Inflammatory macrophage (primary cell): ENCODE data around the gene BICD2.

ENCODE experiments used
- DNase-seq, 2 donors: peaks; one replicate each; pipeline ENCODE4 v3.0.0-alpha.2; 2020 to 2022

The BICD2 gene

DNA sequence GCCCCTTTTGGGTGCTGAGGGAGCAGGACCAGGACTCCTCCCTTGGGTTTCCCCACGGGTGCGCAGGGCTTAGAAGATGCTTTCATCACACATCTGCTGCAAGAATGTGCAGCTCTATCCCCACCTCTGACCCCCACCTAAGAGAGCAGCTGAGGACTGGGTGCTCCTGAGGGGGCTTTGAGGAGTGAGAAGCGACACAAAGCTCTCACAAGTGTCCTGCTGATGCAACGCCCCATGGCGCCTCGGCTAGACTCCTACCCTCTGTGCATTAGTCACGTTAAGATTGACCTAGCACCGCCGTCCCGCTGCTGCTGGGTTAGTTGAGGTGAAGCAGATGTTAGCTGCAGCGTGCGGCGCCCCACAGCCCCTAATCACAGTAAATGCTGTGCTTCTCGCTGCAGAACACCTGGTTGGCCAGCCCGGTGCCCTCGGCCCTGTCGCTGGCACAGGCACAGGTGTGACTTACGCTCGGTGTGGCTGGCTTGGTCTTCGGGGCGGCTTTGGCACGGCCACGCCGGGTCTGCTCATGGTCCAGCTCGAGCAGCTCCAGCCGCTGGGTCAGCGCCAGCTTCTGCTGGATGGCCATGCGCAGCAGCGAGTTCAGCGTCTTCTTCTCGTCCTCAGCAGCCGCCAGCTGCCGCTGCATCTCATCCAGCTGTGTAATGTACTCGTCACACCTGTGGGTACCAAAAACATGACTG, 49.7 kb downstream of the BICD2 start:
- DNase-seq = no peak

DNA sequence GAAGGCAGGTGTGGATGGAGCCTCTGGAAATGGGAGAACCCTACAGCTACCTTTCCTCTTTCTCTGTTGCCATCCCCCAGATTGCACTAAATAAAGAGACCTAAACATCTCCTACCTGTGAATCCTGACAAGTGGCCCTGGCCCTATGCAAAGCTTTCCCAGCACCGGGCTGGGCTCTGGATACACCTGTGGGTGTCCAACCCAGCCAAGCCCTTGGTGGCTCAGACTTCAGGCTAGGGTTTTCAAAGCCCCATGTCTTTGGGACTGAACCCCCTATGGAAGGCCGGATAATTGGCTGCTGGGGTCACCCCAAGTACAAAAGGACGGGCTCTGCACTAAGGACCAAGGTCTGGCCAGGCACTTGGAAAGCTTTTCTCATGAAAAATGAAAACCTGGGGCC, 50.6 kb downstream of the BICD2 start:
- DNase-seq = no peak

DNA sequence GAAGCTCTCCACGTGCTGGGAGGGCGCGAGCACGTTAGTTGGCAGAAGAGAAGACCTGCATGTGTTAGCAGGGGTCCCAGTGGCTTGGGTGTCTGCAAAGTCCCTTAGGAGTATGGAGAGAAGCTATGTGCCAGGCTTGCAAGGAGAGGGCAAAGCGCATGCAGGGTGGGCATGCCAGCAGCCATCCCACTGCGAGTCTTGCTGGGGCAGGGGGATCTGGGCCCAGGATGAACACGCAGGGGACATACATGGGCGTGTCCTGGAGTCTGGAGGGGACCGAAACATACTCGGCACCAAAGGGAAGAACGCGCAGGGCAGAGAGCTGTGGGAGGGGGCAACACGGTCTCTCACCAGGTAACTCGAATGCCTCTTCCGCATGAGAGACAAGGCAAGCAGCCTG, 51.1 kb downstream of the BICD2 start:
- no peak for DNase-seq

DNA sequence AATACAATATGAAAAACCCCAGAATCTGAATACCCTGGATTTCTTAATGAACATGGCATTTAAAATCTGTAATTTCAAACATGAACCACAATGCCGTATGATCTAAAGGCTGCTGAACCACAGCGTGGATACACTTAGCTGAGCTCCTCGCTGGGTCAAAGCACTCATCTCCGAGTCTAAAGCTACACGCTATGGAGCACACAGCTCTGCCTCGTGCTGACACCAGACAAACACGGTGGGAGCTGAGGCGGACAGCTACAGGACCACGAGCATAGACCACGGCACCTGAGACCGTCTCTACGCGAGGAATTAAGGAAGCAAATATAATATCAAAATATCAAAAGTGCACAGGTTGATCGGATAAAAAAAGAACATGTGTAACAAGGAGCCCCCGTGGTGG, 51.9 kb downstream of the BICD2 start:
- no peak for DNase-seq

DNA sequence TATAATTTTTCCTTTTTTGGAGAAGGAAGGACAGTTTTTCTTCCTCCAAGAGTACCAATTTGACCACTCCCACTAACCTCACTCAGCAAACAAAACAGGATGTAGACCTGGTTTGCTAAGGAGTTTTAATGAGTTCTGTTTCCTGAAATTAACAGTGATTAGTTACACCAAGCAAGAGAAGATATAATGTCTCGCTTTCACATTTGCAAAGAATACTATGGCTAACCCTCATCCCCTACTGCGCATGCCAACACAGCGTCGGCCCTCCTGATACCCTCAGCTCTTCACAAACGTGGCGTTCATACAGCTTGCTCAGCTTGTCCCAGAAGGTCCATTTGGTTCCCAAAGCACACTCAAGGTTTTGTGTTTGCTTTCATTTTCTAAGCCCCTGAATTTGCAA, 52.8 kb downstream of the BICD2 start:
- DNase-seq = no peak

DNA sequence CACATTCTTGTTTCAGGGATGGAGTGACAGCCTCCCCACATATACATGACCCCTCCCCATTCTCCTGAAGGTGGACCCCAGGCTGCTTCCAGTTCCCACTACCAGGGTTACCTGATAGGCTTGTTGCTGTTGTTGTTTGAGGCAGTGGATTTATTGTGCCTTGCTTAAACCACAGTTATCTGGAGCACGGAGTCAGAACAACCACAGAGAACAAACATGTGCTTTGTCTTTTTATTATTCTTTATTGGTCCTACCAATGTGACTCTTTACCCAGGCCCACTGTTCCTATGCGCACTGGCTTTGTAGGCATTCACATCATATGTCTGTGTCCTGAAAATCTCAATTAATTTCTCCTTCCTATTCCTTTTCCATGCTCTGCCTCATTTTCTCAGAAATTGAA, 53.5 kb downstream of the BICD2 start:
- DNase-seq = no peak

DNA sequence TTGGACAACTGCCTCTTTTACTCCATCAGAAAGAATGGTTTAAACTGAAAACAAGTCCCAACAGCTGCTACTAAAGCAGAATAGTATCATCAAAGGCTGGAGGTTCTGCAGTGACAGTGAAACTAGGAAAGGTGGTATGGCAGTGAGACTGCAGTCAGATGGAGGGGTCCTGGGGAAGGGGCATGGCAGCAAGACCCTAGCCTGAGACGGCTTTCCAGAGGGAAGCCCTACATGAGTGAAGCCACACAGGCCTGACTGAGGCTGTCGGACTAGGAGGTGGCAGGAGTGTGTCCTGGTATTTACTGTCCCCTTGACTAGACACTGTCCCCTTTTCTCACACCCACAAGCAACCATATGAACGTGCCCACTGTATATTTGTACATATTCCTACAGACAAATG, 54.3 kb downstream of the BICD2 start:
- no peak for DNase-seq

DNA sequence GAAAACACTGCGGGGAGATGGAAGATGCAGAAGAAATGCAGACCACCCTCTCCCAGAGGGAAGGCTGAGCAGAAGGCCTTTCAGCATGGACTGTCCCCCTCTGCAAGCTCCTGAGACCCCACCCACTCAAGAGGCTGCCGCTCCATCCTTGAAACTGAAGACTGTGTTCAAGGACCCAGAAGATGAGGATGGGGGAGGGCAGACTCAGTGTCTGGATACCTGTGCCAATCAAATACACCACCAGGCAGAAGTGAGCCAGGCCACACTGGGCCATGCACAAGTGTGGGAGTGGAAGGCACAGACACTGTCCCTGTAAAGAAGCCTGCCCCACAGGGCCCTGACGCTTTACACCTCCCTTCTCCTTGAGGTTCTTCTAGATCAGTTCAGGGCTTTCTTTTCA, 54.7 kb downstream of the BICD2 start:
- no peak for DNase-seq

DNA sequence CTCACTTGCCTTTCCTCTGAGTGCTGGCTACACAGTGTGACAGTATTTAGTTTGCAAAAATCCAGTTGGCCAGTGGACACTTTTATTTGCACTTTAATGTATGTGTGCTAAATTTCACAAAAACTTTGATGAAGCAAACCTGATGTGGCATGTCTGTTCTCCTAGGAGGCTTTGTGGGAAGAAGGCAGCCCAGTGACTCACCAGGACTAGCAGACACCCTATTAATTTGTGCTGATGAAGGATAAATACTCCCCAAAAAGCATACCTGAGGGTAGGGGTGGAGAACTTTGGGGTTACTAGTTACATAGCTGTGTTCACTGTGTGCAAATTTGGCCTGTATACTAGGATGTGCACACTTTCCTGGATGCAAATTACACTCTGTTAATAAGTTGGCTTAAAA, 55.4 kb downstream of the BICD2 start:
- DNase-seq = no peak

DNA sequence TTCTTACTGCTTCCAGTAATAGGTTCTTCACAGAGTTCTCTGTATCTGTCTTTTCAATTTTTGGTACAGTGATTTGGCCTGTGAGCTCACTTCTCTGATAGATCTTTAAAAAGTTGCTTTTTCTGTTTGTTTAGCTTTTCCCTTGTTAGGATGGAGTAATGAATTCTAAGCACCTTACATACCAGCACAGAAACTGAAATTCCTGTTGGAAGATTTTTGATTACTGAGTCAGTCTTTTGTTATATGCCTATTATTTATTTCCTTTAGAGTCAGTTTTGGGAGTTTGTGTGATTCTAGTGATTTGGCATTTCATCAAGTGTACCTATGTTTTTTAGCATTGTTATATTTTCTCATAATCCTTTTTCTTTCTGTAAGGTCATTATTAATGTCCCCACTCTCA, 57.1 kb downstream of the BICD2 start:
- DNase-seq = no peak

DNA sequence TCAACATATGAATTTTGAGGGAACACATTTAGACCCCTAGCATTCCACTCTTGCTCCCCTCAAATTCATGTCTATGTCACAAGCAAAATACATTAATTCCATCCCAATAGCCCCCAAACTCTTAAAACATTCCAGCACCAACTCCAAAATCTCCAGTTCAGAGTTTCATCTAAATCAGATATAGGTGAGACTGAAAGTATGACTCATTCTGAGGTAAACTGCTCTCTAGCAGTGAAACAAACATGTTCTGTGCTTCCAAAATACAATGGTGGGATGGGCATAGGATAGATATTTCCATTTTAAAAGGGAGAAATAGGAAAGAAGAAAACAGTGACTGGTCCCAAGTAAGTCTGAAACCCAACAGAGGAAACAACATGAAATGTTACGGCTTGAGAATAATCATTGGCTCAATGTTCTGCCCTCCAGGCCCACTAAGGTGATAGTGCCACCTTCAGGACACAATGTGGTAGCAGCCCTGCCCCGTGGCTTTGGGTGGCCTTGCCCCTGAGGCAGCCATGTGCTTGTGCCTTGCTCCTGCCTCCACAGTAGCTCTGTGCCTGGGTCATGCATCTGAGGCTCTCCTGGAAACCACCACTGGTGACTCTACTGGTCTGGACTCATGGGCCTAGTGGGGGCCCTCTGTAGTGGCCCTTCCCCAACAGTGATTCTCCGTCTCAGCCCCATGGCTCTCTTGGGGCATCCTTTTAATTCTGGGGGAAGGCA, 58.3 kb downstream of the BICD2 start:
- peak; percentile 25 to 40 for DNase-seq

DNA sequence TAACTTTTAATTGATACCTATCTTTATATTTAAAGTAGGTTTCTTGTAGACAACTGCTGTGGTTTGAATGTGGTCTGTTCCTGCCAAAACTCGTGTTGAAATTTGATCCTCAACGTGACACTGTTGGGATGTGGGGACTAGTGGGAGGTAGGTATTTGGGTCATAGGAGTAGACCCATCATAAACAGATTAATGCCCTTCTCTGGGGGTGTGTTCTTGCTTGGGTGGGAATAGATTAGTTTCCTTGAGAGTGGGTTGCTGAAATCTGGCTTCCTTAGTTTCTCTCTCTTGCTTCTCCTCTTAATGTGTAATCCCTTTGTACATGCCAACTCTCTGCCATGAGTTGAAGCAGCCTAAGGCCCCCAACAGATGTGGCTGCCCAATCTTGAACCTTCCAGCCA, 60.1 kb downstream of the BICD2 start:
- no peak for DNase-seq

DNA sequence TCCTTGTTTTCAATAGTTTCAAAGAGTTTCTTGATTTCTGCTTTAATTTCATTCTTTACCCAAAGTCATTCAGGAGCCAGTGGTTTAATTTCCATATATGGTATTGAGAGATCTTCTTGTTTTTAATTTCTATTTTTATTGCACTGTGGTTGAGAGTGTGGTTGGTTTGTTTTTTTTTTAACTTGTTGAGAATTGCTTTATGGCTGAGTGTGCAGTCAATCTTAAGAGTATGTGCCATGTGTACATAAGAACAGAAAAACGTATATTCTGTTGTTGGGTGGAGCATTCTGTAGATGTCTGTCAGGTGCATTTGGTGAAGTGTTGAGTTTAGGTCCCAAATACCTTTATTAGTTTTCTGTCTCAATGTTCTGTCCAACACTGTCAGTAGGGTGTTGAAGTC, 68.0 kb downstream of the BICD2 start:
- no peak for DNase-seq

DNA sequence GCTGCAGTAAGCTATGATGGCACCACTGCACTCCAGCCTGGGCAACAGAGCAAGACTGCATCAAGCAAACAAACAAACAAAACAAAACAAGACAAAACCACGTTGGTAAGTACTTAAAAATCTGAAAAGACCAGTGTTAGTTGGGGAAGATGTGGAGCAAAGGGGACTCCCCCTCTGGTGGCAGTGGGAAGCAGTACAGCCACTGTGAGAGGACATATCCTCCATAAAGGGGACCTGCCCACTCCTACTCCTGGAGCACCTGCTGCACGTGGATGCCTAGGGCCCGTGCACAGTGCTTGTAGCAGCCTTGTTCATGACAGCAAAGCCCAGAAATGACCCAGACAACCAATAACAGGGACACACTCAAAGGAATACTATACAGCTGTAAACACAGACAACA, 77.7 kb downstream of the BICD2 start:
- DNase-seq = peak; percentile 8 to 9

DNA sequence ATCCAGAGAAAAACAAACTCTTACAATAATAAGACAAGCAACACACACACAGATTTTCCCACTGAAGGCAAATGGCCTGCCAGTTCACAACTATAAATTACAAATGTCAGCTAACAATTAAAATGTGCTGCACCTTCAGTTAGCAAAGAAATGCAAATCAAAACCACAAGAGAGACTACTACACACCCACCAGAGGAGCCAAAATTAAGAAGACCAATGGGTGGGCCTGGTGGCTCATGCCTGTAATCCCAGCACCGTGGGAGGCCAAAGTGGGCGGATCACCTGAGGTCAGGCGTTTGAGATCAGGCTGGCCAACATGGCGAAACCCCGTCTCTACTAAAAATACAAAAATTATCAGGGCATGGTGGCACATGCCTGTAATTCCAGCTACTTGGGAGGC, 79.6 kb downstream of the BICD2 start:
- peak in 1 of 2 donors; percentile 27 for DNase-seq

DNA sequence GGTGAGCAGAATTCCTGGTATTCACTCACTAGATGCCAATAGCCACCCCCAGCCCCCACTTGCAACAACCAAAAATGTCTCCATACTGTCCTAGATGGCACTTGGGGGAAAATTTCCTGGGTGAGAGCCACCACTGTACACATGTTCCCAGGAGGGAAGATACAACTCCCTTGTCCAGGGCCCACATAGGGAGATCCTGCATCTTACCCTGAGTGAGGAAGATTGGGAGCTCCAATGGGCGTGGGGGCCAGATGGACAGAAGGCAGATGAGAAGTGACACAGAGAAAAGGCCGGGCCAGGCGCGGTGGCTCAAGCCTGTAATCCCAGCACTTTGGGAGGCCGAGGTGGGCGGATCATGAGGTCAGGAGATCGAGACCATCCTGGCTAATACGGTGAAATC, 82.4 kb downstream of the BICD2 start:
- DNase-seq = no peak

DNA sequence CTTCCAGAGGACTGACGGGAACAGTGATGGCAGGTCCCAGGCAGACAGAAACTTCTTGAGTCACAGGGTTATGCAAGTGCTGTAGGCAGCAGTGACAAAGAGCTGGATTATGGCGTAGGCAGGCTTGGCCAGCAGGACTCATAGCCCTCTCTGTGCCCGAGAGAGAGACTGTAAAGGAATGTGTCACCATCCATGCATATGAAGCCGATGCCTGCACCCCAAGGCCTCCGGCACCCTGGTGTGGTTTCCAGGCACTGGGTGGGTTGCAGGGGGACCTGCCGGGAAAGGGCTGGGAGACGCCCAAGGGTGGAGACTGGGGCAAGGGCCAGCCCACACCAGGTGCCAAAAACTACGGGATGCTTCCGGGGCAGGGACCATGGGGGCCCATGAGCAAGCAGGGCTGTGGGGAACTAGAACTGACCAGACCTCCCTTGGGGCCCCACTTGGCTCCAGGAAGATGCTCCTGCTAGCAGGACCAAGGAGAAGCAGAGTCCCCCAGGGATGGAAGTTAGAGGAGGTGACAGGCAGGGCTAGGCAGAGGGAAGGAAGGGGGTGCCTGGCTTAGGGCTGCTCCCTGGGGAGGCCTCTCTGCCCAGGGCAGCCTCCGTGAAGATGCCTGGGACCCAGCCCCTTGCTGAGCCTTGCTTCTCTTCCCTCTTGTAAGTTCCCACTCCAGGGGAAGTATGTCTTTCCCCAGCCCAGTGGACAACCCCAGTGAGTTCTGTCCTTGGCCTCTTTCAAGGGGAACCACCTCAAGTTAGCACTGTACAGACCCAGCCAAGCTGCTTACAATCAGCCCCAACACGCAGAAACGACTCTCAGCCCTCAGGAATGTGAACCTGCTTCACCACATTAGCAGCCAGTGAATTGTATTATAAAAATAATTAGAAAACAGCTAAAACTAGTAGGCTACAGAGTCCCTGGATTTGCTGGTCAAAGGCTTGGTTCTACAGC, 84.2 kb downstream of the BICD2 start:
- peak in 1 of 2 donors; percentile 34 for DNase-seq

DNA sequence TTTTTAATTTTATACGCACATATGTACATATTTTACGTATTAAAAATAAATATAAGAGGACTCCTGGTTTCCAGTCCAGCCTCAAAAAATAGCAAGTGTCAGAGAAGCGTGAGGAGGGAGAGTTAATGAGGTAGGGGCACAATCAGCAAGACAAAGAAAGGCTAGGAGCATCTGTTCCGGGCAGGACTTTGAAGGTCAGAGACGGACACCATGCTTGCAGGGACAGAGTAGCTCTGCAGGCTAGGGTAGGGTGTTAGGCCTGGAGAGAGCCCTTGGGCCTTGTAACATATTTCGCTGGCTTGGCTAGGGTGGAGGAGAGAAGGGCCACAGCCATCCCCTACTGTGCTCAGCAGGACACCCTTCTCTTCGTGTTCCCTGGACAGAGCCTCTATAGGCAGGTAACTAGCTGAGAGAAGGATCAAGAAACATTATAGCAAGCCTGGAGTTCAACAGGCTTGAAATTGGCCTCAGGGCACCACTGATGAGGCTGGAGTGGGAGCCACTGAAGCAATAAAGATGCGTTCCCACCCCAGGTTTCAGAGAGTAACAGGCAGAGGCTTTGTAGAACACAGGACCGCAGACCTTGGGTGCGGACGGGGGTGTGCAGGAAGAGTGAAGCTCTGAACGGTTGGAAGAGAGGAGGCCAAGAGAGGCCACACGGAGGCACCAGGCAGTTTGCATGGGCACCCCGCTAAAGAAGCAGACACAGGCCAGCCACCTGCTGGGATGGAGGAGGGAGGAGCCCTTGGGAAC, 85.0 kb downstream of the BICD2 start:
- no peak for DNase-seq

DNA sequence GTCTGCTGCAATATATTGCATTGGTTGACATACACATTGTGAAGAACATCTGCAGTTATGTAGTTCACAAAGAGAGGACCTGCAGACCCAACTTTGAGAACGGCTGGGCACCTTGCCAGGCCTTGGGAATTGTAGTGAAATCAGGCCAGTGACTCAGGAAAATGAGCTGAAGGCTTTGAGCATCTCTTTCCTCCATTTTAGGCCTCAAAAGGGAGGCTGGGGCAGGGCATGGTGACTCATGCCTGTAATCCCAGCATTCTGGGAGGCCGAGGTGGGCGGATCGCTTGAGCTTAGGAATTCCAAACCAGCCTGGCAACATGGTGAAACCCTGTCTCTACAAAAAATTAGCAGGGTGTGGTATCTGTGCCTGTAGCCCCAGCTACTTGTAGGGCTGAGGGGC, 93.3 kb downstream of the BICD2 start:
- DNase-seq = no peak

DNA sequence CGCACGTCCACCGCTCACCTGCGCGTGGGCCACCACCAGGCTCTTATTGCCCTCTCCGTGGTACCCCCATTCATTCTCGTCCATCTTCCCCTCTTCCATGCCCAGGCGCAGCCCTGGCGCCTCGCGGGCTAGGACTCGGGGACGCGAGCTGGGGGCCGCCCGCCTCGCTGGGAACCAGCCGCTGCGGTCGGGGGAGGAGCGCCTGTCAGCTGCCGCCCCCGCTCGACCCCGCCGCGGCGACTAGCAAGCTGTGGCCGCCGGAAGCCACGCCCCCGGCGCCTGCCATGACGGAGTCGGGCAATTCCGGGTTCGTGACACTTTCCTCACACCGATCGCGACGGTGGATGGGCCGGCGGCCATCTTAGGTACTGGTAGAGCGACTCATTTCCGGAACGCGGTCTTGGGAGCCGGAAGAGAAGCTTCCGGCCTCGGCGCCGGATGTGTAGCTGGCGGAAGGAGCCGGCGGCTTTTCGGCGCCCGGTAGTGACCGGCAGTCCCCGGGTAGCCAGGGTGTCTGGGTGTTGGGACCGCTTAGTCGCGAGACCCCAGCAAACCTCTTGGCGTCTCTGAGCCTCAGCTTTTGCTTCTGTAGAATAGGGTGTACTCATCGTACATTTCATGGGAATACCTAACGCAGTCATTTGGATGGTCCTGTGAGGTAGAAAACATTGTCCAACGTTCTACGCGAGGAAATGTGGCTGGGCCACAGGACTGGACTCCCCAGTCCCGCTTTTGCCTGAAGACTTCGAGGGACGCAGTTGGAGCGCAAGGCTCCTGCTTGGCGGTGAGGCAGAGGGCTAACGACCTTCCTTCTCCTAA, 94.5 kb downstream of the BICD2 start, which contains the start of gene IPPK:
Gene IPPK (minus strand): TSS at position 242 of the 819 bp plus-strand sequence. CDS start 143 bp downstream, at position 99.
- peak; percentile 99 for DNase-seq

DNA sequence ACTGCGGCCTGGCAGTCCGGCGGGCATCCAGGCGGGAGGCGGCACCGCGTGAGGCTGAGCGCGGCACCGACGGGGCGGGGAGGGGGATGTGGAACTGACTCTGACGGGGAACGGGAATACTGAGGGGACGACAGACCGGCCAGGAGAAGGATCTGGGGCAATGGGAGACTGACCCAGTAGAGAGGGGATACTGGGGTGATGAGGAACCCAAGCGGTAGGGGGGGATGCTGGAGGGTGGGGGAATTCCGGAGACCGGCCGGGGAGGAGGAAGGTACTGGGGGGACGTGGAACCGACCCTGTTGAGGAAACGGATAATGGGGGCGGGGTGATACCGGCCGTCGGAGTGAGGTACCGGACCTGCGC, 95.1 kb downstream of the BICD2 start:
- DNase-seq = peak; percentile 36 to 45
